Measurements from ENCODE around the gene SH3BP5. TPM values are rescaled to one million over a fixed set of nuclear protein-coding genes. Genes with fewer than 3 reads are reported as not detected.

SH3BP5 gene
- total RNA-seq, 1 donor from 2014 or later = 5.9 TPM

- H3K9me3 Mint-ChIP-seq (ENCODE audit: unreplicated experiment) = no peaks in the 10 kb centered on the region
- DNase-seq (ENCODE audit: extremely low spot score, unreplicated experiment) = no peak
- H3K36me3 Mint-ChIP-seq (ENCODE audit: unreplicated experiment) = peaks cover 37% of the 10 kb centered on the region
- H3K4me3 Mint-ChIP-seq (ENCODE audit: unreplicated experiment) = no peak overlapping the region
- no peak overlapping the region for H3K27ac Mint-ChIP-seq (ENCODE audit: unreplicated experiment)
- H3K27me3 Mint-ChIP-seq (ENCODE audit: unreplicated experiment) = no peaks in the 10 kb centered on the region
- H3K4me1 Mint-ChIP-seq (ENCODE audit: unreplicated experiment) = no peaks in the 10 kb centered on the region
- TF ChIP-seq CTCF (IDR thresholded peaks at IDR 0.05) = no peak
Measured at GRCh38 chr3:15228147-15228546, 104.2 kb downstream of the SH3BP5 start.

GRCh38 chr3:15223685-15224572 is 108.5 kb downstream of the SH3BP5 start:
- no peak for DNase-seq (ENCODE audit: extremely low spot score, unreplicated experiment)
- no peak overlapping the region for H3K4me3 Mint-ChIP-seq (ENCODE audit: unreplicated experiment)
- H3K27me3 Mint-ChIP-seq (ENCODE audit: unreplicated experiment) = no peaks in the 10 kb centered on the region
- TF ChIP-seq CTCF (IDR thresholded peaks at IDR 0.05) = no peak
- H3K36me3 Mint-ChIP-seq (ENCODE audit: unreplicated experiment) = peaks cover 43% of the 10 kb centered on the region
- H3K9me3 Mint-ChIP-seq (ENCODE audit: unreplicated experiment) = no peaks in the 10 kb centered on the region
- H3K4me1 Mint-ChIP-seq (ENCODE audit: unreplicated experiment) = no peaks in the 10 kb centered on the region
- H3K27ac Mint-ChIP-seq (ENCODE audit: unreplicated experiment) = no peak overlapping the region

GRCh38 chr3:15221574-15222217 is 110.7 kb downstream of the SH3BP5 start:
- Mint-ChIP-seq H3K27me3 (ENCODE audit: unreplicated experiment) (no peaks in the 10 kb centered on the region), H3K4me3 (ENCODE audit: unreplicated experiment) (no peak overlapping the region), H3K27ac (ENCODE audit: unreplicated experiment) (no peak overlapping the region), H3K36me3 (ENCODE audit: unreplicated experiment) (peaks cover 55% of the 10 kb centered on the region), H3K9me3 (ENCODE audit: unreplicated experiment) (no peaks in the 10 kb centered on the region), H3K4me1 (ENCODE audit: unreplicated experiment) (no peaks in the 10 kb centered on the region)
- no peak for DNase-seq (ENCODE audit: extremely low spot score, unreplicated experiment)
- no peak for TF ChIP-seq CTCF (IDR thresholded peaks at IDR 0.05)

GRCh38 chr3:15220661-15221060 is 111.7 kb downstream of the SH3BP5 start:
- Mint-ChIP-seq H3K36me3 (ENCODE audit: unreplicated experiment) (peaks cover 57% of the 10 kb centered on the region), H3K27me3 (ENCODE audit: unreplicated experiment) (no peaks in the 10 kb centered on the region), H3K9me3 (ENCODE audit: unreplicated experiment) (no peaks in the 10 kb centered on the region), H3K27ac (ENCODE audit: unreplicated experiment) (no peak overlapping the region), H3K4me3 (ENCODE audit: unreplicated experiment) (no peak overlapping the region), H3K4me1 (ENCODE audit: unreplicated experiment) (no peaks in the 10 kb centered on the region)
- no peak for TF ChIP-seq CTCF (IDR thresholded peaks at IDR 0.05)
- no peak for DNase-seq (ENCODE audit: extremely low spot score, unreplicated experiment)

GRCh38 chr3:15220056-15220455 is 112.3 kb downstream of the SH3BP5 start:
- no peaks in the 10 kb centered on the region for H3K27me3 Mint-ChIP-seq (ENCODE audit: unreplicated experiment)
- H3K4me1 Mint-ChIP-seq (ENCODE audit: unreplicated experiment) = no peaks in the 10 kb centered on the region
- H3K4me3 Mint-ChIP-seq (ENCODE audit: unreplicated experiment) = no peak overlapping the region
- no peak for TF ChIP-seq CTCF (IDR thresholded peaks at IDR 0.05)
- H3K36me3 Mint-ChIP-seq (ENCODE audit: unreplicated experiment) = peaks cover 60% of the 10 kb centered on the region
- H3K27ac Mint-ChIP-seq (ENCODE audit: unreplicated experiment) = no peak overlapping the region
- DNase-seq (ENCODE audit: extremely low spot score, unreplicated experiment) = no peak
- no peaks in the 10 kb centered on the region for H3K9me3 Mint-ChIP-seq (ENCODE audit: unreplicated experiment)

All from osteocyte (in vitro differentiated cells).